HG03108 (cell line): ENCODE measurements around the gene TMSB4X.
"Not testable (repeated sequence)": the region's sequence is repeated elsewhere in the genome, so short reads cannot be mapped to it uniquely, and the experiment has no call there.

Experiments used
- ATAC-seq: cut with Tn5 transposase; IDR thresholded peaks from one replicate; pipeline ENCODE4 v1.9.1; 2021; ENCODE audit warnings: moderate library complexity; ENCODE audit not compliant: unreplicated experiment

TMSB4X gene

DNA sequence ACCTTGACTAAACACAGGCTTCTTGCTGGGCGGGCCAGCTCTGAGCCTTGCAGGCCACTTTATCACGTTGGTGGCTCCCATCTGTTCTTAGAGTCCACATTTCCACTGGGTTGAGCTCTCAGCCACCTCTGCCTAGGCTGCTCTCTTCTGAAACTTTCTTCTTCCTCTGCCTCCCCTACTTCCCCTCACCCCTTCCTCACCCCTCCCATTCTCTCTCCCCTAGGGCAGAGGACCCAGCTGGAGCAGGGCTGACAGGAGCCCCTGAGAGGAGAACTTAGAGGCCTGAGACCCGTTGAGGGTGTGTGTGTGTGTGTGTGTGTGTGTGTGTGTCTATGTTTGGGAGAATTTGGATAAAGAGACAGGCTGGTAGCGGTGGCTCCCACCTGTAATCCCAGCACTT, 19.9 kb upstream of the TMSB4X start:
- ATAC-seq, result no peak

DNA sequence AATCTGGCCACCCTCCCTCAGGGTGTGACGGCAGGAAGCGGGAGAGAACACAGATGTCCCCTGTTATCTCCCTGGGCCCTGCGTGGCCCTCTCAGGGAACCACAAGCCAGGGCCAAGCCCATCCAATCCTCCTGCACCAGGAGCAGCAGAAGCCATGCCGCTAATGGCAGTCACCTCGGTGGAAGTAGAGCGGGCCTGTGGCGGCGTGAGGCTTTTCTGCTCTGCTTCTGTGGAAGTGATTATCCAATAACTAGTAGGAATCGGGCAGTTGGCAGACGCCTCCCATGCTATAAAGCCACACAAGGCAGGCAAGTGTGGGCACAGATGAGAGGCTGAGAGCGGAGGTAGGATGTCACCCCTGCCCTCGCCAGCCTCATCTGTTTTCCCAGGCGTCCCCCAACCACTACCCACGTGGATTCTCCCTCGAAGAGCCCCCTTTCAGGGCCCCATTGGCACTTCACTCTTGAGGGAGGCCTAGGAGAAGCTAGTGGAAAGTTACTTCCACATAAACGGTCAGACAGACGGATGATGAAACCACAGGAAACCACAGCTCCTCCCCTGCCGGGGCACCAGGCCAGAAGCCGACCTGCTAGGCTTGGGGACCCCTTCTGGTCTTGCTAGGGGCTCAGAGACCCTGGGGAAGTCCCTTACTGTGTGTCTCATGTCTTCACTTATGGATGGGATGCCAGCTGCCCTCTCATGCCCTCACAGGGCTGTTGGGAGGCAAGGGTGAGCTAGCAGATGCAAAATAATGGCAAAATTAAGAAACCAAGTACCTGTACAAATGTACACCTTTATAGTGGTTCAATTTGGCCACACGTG, 18.8 kb upstream of the TMSB4X start:
- ATAC-seq, result peak; percentile 49

DNA sequence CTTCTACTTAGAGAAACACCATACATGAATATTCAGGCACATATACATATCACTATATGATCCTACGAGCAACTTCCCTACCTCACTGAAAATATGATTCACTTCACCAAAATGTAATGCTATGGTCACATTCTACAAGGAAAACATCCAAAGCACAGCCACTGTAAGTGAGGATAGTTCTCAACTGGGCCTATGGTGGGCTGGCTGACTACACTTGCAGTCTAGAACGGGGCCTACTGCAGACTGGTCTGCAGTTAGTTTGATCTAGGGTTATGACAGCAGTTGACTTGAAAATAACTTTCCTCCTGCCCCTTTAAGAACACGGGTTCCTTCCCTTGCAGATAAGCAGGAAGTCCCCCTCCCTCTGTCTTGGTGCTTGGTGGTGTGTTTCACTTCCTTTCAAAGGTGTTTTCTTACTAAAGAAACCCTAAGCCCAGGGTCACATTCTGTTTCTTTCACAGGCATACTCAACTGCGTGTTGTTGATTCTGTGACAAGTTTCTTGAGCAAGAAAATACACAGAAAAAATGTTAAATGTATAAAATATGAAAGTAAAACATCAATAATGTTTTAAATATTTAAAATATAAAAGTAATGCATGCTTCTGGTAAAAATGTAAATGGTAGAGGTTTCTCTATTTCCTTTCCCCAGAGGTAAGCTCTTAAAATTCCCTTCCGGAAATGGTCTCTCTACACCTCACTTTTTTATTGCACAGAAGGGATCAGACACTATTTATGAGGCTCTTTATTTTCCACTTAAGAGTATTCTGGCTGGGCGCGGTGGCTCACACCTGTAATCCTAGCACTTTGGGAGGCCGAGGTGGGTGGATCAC, 18.0 kb upstream of the TMSB4X start:
- ATAC-seq, result peak; percentile 61

DNA sequence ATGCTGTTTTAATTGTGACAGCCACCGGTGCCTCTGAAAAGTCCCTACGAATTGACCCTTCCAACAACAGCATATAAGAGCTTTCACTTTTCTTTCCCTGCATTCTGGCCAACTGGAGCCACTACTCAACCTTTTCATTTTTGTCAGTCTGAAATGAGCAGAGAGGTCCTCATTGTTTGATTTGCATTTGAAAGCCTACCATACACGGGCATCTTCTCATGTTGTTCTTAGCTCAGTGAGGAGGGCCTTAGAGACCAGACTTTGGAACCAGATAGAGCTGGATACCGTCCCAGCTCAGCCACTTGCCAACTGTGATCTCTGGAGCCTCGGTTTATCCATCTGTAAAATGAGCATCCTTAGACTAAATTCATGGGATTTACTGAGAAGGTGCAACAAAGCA, 16.9 kb upstream of the TMSB4X start:
- ATAC-seq, result no peak

DNA sequence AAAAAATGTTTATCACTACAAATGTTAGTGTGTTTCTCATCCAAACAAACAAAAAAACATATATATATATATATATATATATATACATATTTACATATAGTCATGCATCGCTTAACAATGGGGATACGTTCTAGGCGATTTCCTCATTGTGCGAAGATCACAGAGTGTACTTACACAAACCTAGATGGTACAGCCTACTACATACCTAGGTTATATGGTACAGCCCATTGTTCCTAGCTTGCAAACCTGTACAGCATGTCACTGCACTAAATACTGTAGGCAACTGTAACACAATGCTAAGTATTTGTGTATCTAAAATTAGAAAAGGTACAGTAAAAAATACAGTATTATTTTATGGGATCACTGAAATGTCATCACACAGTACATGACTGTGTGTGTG, 16.4 kb upstream of the TMSB4X start:
- no peak for ATAC-seq

DNA sequence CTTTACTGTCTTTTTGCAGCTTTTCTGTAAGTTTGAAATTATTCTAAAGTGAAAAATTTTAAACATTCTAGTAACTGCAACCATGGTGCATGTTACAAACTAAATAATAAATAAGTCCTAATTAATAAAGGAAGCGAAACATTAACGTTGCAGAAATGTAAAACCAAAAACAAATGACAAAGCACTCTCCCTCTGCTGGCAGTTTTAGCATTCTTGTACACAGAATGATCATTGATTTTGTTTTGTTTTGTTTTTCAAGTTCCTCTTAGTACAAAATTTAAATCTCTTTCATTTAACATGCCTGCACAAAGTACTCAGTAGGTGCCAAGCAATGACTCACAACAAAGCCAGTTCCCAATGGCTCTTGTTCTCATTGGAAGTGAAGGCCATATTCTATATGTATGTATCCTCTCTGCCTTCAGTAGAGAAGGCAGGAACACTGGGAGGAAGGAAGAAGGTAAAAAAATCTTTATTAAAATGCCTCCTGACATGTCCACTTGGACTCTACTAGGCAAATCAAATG, 13.7 kb upstream of the TMSB4X start:
- ATAC-seq, result no peak

DNA sequence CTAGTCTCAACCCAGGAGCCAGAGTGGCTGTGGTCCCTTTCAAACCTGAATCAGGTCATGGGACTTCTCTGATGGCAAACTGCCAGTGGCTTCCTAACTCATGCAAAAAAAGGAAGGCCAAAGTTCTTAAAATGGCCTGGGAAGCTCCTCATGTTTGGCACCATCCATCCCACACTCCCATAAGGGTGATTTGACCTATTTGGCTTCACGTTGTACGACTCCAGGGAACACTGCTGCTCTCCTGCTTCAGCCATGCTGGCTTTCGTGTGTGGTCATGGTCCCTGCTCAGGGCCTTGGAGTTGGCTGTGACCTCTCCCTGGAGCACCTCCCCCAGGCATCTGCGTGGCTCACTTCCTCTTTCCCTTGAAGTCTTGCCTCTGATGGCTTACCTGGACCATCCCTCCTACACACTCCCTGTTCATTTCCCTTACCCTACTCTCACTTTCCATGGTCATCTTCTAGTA, 12.8 kb upstream of the TMSB4X start:
- ATAC-seq, result peak; percentile 49

DNA sequence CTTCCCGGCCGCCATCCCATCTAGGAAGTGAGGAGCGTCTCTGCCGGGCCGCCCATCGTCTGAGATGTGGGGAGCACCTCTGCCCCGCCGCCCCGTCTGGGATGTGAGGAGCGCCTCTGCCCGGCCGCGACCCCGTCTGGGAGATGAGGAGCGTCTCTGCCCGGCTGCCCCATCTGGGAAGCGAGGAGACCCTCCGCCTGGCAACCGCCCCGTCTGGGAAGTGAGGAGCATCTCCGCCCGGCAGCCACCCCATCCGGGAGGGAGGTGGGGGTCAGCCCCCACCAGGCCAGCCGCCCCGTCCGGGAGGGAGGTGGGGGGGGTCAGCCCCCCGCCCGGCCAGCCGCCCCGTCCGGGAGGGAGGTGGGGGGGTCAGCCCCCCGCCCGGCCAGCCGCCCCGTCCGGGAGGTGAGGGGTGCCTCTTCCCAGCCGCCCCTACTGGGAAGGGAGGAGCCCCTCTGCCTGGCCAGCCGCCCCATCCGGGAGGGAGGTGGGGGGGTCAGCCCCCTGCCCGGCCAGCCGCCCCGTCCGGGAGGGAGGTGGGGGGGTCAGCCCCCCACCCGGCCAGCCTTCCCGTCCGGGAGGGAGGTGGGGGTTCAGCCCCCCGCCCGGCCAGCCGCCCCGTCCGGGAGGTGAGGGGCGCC, 11.6 kb upstream of the TMSB4X start:
- not testable (repeated sequence) for ATAC-seq

DNA sequence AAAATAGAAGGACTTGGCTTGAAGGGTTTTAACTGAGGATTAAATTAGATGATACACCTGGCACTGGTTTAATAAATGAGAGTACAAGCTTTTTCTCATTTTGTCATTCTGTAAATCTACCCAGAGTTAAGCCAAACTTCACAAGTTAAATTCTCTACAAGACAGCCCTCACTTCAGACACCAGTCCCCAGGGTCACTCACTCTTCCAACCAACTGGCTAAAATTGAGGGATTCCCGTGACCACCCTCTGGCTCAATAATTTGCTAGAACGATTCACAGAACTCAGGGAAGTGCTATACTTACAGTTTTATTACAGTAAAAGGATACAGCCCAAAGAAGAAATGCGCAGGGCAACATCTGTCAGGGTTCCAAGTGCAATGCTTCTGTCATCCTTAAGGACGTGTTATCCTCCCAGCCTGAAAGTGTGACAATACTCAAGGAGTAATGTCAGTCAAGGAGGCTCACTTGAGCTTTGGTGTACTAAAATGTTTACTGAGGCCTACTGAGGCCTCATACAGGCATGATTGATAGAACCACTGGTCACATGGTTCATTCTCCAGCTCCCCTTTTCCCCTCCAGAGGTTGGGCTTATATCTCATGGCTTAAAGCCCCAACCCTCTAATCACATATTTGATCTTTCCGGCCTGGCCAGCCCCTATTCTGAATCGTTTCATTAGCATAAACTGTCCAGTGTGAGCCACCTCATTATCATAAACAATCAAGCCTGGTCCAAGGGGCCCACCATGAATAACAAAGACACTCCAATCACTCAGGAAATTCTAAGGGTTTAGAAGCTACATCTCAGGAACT, 9.6 kb upstream of the TMSB4X start:
- ATAC-seq, result no peak

DNA sequence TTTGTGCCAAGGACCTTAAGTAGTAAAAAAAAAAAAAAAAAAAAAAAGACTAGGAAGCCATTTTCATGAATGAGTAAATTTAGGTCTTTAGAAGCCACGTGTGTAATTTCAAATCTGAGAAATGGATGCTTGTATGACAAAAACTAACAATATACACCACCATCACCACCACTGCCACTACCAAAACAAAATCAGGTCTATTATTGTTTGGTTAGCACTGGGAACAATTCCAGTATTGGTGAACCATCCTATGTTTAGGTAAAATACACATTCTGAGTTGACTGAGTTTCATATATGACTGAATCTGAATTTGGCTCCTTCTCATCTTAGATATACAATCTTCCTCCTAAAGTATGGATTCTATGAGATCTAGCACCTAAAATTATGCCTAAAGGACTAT, 8.8 kb upstream of the TMSB4X start:
- no peak for ATAC-seq

DNA sequence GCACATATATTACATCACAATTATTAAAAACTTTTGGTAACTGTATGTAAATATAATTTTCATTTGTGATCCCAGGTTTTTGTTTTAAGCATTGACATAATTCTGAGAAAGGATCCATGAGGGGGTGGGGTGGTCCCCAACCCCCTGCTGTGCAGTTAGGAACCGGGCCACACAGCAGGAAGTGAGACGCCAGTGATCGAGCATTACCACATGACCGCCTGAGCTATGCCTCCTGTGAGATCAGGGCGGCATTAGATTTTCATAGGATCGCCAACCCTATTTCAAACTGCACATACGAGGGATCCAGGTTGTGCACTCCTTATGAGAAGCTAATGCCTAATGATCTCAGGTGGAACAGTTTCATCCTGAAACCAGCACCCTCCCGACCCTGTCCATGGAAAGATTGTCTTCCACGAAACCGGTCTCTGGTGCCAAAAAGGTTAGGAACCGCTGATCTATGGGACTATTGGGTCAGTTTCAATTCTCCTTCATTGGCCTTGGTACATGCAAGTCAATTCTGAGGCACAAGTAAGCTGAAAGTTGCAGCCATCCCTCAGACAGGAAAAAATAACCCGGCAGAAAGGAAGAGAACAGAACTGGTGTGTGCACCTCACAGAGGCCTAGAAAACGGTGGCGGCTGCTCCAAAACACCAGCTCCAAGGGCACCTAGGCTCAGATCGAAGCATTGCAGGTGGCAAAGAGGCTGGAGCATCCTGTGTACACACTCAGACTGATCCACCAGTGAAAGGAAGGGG, 7.0 kb upstream of the TMSB4X start:
- no peak for ATAC-seq

DNA sequence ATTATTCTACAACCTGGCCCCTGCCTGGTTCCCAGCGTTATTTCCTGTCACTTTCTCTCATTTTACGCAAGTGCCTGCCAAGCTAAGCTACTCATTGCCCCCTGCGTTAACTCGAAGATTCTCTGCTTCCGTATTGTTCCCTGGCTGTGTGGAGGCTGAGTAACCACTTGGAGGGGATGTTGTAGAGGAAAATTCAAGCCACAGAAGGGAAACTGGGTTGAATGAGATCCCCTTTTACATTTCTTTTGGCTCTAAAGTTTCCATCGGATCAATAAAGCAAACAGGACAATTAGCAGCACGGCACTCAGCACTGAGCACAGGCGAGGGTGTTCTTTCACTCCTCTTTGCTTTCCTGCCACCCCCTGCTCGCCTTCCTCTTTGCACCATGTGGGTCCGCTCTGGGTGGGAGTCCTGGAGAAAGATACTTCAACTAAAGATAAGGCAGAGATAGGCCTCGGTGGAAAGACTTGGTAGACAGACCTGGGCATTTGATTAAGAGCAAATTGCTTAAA, 4.2 kb upstream of the TMSB4X start:
- ATAC-seq, result no peak

DNA sequence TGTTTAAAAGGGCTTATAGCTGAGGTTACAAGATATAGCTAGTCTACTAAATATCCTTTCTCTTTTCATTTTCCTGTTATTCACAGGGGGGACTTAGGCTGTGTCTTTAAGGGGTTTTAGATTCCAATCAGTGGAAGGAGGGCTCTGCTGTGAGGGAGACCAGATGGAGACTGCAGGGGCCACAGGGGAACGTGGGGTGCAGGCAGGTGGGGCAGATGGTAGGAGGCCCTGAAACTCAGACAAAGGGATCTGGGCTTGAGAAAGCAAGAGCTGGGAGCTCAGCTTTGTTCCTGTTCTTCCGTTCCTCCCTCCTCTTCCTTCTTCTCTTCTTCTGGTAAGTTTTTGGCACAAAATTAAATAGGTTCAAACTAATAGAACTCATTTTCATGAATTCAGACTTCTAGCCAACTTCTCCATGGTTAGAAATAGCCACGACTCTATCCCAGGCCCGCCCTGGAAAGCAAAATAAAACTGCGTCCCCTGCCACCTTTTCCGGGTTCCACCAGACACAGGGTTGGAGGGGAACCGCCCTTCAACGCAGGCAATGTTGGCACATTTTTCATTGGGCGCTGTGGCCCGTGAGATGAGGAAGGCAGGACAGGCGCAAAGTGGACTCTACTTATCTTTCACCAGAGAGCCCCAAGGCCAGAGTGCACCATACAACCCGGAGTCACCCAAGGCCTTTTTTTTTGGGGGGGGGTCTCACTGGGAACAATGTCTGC, 3.5 kb upstream of the TMSB4X start:
- ATAC-seq, result no peak

DNA sequence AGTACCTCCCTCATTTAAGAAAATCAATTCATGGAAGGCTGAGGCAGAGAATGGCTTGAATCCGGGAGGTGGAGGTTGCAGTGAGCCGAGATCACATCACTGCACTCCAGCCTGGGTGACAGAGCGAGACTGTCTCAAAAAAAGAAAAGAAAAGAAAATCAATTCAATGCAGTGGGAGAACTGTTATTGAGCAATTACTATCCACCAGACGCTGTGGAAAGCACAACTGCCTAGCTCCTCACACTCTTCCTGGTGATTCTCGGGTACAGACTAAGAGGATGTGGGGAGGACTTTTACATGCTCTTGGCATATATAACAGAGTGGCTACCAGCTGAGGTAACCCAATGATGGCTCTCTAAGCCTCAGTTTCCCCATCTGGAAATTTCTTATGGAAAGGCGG, 2.7 kb upstream of the TMSB4X start:
- no peak for ATAC-seq

DNA sequence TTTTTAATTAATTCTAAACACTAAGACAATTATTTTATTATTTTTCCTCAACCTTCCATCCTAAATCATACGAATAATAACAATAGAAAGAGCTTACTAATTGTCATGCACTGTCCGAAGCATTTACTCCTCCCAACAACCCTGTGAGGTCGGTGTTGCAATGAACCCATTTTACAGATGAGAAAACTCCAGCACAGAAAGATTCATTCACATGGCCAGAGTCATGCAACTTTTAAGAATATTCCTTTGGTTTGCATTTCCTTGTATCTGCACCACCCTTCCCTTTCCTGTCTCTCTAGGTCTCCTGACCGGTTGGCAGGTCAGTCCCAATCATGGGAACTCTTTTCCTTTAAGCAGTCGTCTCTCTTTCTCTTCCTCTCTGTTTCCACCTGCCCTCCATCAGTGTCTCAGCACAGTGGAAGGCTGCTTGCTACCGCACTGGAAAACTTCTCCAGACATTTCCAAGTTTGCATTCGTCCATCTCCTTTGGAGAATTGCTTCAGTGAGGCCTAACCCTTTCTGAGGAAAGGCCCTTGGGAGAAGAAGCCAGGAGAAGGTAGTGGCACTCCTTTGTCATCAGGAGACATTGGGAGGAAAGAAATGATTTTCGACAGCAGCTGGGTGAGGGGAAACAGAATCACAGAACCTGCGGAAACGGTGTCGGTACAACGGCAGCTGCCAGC, 1.9 kb upstream of the TMSB4X start:
- no peak for ATAC-seq

DNA sequence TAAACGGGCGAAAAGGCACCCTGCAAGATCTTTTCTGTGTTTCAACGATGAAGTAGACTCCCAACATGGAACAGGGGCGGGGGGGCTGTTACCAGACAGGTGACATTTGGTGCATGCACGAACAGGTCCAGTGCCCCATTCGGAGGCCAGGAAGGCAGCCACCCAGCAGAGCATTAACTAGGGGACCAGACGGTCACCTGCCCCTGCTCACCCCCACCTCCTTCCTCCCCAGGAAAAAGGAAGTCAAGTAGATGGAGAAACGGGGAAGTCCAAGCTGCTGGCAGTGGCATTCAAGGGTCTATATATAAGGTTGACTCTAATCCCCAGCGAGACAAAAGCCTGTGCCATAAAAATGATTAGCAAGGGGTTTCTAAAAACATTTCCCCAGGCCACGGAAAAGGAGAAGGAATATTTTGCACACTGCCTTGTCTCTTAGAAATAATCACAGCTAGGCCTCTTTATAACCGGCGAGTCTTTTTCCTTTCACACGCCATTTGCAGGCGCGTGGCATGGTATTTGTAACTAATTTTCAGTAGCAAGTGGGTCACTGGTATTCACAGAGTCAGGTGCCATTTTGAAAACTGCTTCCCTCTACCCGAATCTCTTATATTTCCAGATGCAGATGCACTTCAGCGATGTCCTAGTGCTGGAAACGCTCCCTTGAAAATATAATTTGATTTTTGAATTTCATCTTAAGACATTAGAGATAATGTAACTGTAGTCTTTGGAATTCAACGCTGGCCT, 1.2 kb upstream of the TMSB4X start:
- ATAC-seq, result no peak

DNA sequence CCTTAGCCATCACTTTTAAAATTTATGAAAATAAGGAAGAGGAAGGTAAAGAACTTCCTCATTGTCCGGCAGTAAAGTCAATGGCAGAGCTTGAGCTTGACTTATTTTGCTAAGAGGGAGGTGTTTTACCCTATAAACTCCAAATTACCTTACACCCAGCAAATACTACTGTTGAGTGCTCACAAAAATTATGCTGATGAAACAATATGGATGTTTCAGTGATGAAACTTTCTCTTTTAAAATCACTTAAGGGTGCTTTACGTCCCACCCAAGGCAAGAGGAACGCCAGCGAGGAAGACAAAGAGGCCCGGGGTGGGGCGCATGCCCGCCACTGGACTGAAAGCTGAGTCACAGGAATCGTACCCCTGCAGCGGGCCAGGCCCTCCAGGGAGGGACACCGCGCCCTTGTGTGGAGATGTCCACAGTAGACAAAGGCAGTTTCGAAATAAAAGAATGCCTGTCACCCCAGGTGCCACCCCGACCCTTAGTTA, 560 bp upstream of the TMSB4X start:
- no peak for ATAC-seq

DNA sequence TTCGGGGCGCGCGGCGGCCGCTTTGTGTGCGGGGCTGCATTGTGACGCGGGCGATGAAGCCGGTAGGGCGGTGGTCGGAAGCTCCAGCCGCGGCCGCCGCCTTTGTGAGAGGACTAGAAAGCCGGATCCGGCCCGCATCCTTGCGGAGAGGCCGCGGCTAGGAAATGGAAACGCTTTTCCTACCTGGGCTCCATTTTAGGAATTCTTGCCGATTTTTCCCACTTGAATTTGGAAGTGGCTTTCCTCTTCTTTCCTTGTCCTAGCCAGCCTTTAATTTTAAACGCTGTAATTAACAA, 708 bp downstream of the TMSB4X start:
- no peak for ATAC-seq
